CD4-positive, alpha-beta T cell (primary cell): ENCODE data around the gene PHKB. TPM values are rescaled to one million over a fixed set of nuclear protein-coding genes. Genes with fewer than 3 reads are reported as not detected.
"Not testable (repeated sequence)": the region's sequence is repeated elsewhere in the genome, so short reads cannot be mapped to it uniquely, and the experiment has no call there.

ENCODE experiments used
- ATAC-seq: fragments of 200-7000 bp; cut with Tn5 transposase; one replicate; pipeline ENCODE4 v1.10.0; 2022; ENCODE audit warnings: mild to moderate bottlenecking; ENCODE audit not compliant: poor library complexity
- CTCF ChIA-PET: fragments of 350-600 bp; sonication (Branson Sonifier 250); formaldehyde crosslinking; loops from one replicate; lab custom pipeline; 2021; ENCODE audit warnings: antibody characterized with exemption, inconsistent platforms; lab: Charles Lee
- POLR2A ChIA-PET: fragments of 350-600 bp; sonication (Branson Sonifier 250); formaldehyde crosslinking; loops from one replicate; lab custom pipeline; 2021; ENCODE audit warnings: antibody characterized with exemption, inconsistent platforms; lab: Charles Lee
- DNase-seq, 14 experiments: peaks; one replicate each; pipeline ENCODE4 v3.0.0-alpha.2; 2013 to 2020; ENCODE audit warnings: mixed read lengths in 2 of 14
- H3K27ac ChIP-seq, 2 donors: one replicate each; pipeline versions ENCODE4 v1.5.1 to v1.7.0; 2013; ENCODE audit warnings: low read length in 2 of 2, low read depth in 1 of 2, mild to moderate bottlenecking in 1 of 2
- H3K27me3 ChIP-seq, 2 experiments: 1 replicate in 1 of 2; 2 replicates in 1 of 2; pipeline versions ENCODE4 v1.6.1 to v1.7.0; 2013; ENCODE audit warnings: low read length in 2 of 2, control low read depth in 1 of 2, mild to moderate bottlenecking in 1 of 2, moderate library complexity in 1 of 2; ENCODE audit not compliant: insufficient read depth in 2 of 2, control insufficient read depth in 1 of 2
- H3K36me3 ChIP-seq: one replicate; pipeline ENCODE4 v1.6.1; 2013; ENCODE audit warnings: low read length, control low read depth; ENCODE audit not compliant: insufficient read depth
- H3K4me1 ChIP-seq: one replicate; pipeline ENCODE4 v1.6.1; 2013; ENCODE audit warnings: low read length, control low read depth; ENCODE audit not compliant: insufficient read depth
- H3K4me3 ChIP-seq: one replicate; pipeline ENCODE4 v1.5.1; 2013; ENCODE audit warnings: mild to moderate bottlenecking, low read length, moderate library complexity
- H3K9me3 ChIP-seq, 2 experiments: 1 replicate in 1 of 2; 2 replicates in 1 of 2; pipeline versions ENCODE4 v1.6.1 to v1.7.0; 2013; ENCODE audit warnings: low read length in 2 of 2, mild to moderate bottlenecking in 2 of 2, control low read depth in 1 of 2, moderate library complexity in 1 of 2; ENCODE audit not compliant: control insufficient read depth in 1 of 2, insufficient read depth in 1 of 2
- H3K27ac Mint-ChIP-seq: one replicate; pipeline ENCODE4 v1.8.0; 2020; ENCODE audit warnings: mixed read lengths
- H3K27me3 Mint-ChIP-seq: one replicate; pipeline ENCODE4 v1.8.0; 2021; ENCODE audit warnings: mixed read lengths
- H3K36me3 Mint-ChIP-seq: one replicate; pipeline ENCODE4 v1.8.0; 2021; ENCODE audit warnings: low read depth, mixed read lengths
- H3K4me1 Mint-ChIP-seq: one replicate; pipeline ENCODE4 v1.8.0; 2021; ENCODE audit warnings: low read depth, mixed read lengths
- H3K4me3 Mint-ChIP-seq: one replicate; pipeline ENCODE4 v1.8.0; 2020; ENCODE audit warnings: mild to moderate bottlenecking, mixed read lengths
- H3K9me3 Mint-ChIP-seq: one replicate; pipeline ENCODE4 v1.8.0; 2020; ENCODE audit warnings: mixed read lengths
- intact Hi-C, 2 experiments: fragments of 100-400 bp; cut with DNase I in 1 of 2; cut with micrococcal nuclease in 1 of 2; formaldehyde crosslinking; loops; one replicate each; pipeline versions ENCODE4 v1.15.1 to v1.9.0; 2023 to 2025; cut with DNase I, micrococcal nuclease
- total RNA-seq, 174 experiments: library from RNA in 2 of 174; stranded (reverse) in 2 of 174; gene quantifications; one replicate each; pipeline ENCODE4 v1.2.3 and lab custom pipeline; 2021 to 2026
- TF ChIP-seq, protein P1 (sequence below): fragments of 200-600 bp; IDR thresholded peaks from one replicate; pipeline ENCODE4 v1.8.0; 2022; ENCODE audit warnings: antibody characterized with exemption, mild to moderate bottlenecking

PHKB gene
- total RNA-seq, 2 experiments from 2014 or later, result 28.8 to 31.3 TPM

- ATAC-seq (no peak), DNase-seq (no peak)
- Histone ChIP-seq H3K4me3 (no peak overlapping the region), H3K4me1 (peaks cover 12% of the 10 kb centered on the region), H3K36me3 (peaks cover 9% of the 10 kb centered on the region), H3K9me3 (no peaks in the 10 kb centered on the region), H3K27ac (no peak overlapping the region), H3K27me3 (no peaks in the 10 kb centered on the region)
- no peaks in the 10 kb centered on the region for H3K9me3 Mint-ChIP-seq
- TF ChIP-seq, protein P1, sequence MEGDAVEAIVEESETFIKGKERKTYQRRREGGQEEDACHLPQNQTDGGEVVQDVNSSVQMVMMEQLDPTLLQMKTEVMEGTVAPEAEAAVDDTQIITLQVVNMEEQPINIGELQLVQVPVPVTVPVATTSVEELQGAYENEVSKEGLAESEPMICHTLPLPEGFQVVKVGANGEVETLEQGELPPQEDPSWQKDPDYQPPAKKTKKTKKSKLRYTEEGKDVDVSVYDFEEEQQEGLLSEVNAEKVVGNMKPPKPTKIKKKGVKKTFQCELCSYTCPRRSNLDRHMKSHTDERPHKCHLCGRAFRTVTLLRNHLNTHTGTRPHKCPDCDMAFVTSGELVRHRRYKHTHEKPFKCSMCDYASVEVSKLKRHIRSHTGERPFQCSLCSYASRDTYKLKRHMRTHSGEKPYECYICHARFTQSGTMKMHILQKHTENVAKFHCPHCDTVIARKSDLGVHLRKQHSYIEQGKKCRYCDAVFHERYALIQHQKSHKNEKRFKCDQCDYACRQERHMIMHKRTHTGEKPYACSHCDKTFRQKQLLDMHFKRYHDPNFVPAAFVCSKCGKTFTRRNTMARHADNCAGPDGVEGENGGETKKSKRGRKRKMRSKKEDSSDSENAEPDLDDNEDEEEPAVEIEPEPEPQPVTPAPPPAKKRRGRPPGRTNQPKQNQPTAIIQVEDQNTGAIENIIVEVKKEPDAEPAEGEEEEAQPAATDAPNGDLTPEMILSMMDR, result no peak
- H3K27ac Mint-ChIP-seq, result no peak overlapping the region
- intact Hi-C loops, result loop anchor here in 1 of 2 experiments (10.0 kb wide), 3 partner anchors 779 to 1139 kb away; partner anchors contain the start of genes ABCC11, LONP2 and SIAH1
- H3K4me1 Mint-ChIP-seq, result peaks cover 78% of the 10 kb centered on the region
- no peak overlapping the region for H3K4me3 Mint-ChIP-seq
- POLR2A ChIA-PET, result no interaction called here
- CTCF ChIA-PET, result interaction anchor here (0.8 kb wide), 1 partner anchor 692 kb away, joined by 3 read pairs; no protein-coding TSS in a partner anchor
- H3K27me3 Mint-ChIP-seq, result no peaks in the 10 kb centered on the region
- H3K36me3 Mint-ChIP-seq, result peaks cover 42% of the 10 kb centered on the region
Measured at GRCh38 chr16:47465919-47466630, 4.9 kb downstream of the PHKB start.

DNA sequence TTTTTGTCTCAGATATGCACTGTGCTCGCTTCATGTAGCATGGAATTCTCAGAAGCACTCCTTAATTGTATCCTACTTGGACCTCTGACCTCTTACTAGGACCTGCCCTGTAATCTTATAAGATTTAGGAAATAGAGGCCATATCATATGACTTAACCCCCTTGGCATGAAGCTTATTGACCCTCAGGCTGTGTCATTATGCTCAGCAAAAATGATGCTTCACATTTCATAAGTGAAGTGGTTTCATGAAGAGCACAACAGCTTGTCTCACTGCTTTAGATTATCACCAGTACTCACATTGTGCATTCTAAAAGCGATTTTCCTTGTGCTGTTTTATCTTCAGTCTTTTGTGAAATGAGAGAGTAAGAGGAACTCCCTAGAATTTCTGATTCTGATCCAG, 6.4 kb downstream of the PHKB start:
- ChIA-PET CTCF (no interaction called here), POLR2A (no interaction called here)
- H3K27me3 ChIP-seq, result no peaks in the 10 kb centered on the region
- no peak overlapping the region for H3K27ac Mint-ChIP-seq
- DNase-seq (no peak), ATAC-seq (no peak)
- H3K4me3 ChIP-seq, result no peak overlapping the region
- H3K9me3 Mint-ChIP-seq, result no peaks in the 10 kb centered on the region
- H3K4me1 Mint-ChIP-seq, result peaks cover 70% of the 10 kb centered on the region
- no peaks in the 10 kb centered on the region for H3K9me3 ChIP-seq
- peaks cover 38% of the 10 kb centered on the region for H3K36me3 Mint-ChIP-seq
- intact Hi-C loops, result loop anchor here in 1 of 2 experiments (10.0 kb wide), 3 partner anchors 777 to 1137 kb away; partner anchors contain the start of genes ABCC11, LONP2 and SIAH1
- peaks cover 9% of the 10 kb centered on the region for H3K36me3 ChIP-seq
- H3K4me3 Mint-ChIP-seq, result no peak overlapping the region
- H3K4me1 ChIP-seq, result peaks cover under 1% of the 10 kb centered on the region
- no peaks in the 10 kb centered on the region for H3K27me3 Mint-ChIP-seq
- no peak overlapping the region for H3K27ac ChIP-seq
- TF ChIP-seq, protein P1, result no peak

DNA sequence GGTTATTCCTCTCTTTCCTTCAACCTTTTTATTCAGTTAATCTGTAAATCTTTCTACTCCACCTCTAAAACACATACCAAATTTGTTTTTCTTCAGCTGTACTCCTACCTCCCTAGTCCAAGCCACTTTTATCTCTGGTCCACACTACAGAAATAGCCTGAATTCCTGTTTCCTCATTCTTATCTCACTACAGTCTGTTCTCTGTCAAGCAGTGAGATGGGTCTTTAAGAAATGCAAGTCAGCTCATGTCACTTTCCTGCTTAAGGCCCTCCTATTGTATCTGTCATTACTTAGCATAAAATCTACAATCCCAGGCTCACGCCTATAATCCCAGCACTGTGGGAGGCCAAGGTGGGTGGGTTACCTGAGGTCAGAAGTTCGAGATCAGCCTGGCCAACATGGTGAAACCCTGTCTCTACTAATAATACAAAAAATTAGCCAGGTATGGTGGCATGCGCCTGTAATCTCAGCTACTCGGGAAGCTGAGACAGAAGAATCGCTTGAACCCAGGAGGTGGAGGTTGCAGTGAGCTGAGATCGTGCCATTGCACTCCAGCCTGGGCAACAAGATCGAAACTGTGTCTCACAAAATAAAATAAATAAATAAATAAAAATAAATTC, 7.0 kb downstream of the PHKB start:
- H3K9me3 Mint-ChIP-seq, ATAC-seq, H3K4me1 ChIP-seq, POLR2A ChIA-PET, CTCF ChIA-PET, H3K27ac ChIP-seq, H3K9me3 ChIP-seq, H3K4me3 Mint-ChIP-seq, H3K27me3 ChIP-seq, H3K27me3 Mint-ChIP-seq, H3K27ac Mint-ChIP-seq, H3K36me3 ChIP-seq, DNase-seq, H3K4me3 ChIP-seq: not testable (repeated sequence)
- peaks cover 38% of the 10 kb centered on the region for H3K36me3 Mint-ChIP-seq
- intact Hi-C loops, result loop anchor here in 1 of 2 experiments (10.0 kb wide), 3 partner anchors 777 to 1137 kb away; partner anchors contain the start of genes ABCC11, LONP2 and SIAH1
- peaks cover 64% of the 10 kb centered on the region for H3K4me1 Mint-ChIP-seq
